Coronary artery (tissue), 2 donors: Measurements from ENCODE around the gene JARID2.

Experiments
- DNase-seq: peaks from one replicate; pipeline ENCODE4 v3.0.0-alpha.2; 2017; ENCODE audit warnings: low spot score
- H3K27ac ChIP-seq, 2 donors: fragments of 200-600 bp; sonication (generic); one replicate each; pipeline ENCODE4 v1.5.1; 2016 to 2019
- H3K4me3 ChIP-seq: fragments of 200-600 bp; sonication (generic); 2 replicates; pipeline ENCODE4 v1.5.1; 2016; ENCODE audit warnings: mild to moderate bottlenecking, moderate library complexity
- CTCF ChIP-seq: fragments of 200-600 bp; sonication (generic); IDR thresholded peaks from one replicate; pipeline ENCODE4 v1.5.1; 2019; ENCODE audit warnings: antibody characterized with exemption

Gene JARID2

DNA sequence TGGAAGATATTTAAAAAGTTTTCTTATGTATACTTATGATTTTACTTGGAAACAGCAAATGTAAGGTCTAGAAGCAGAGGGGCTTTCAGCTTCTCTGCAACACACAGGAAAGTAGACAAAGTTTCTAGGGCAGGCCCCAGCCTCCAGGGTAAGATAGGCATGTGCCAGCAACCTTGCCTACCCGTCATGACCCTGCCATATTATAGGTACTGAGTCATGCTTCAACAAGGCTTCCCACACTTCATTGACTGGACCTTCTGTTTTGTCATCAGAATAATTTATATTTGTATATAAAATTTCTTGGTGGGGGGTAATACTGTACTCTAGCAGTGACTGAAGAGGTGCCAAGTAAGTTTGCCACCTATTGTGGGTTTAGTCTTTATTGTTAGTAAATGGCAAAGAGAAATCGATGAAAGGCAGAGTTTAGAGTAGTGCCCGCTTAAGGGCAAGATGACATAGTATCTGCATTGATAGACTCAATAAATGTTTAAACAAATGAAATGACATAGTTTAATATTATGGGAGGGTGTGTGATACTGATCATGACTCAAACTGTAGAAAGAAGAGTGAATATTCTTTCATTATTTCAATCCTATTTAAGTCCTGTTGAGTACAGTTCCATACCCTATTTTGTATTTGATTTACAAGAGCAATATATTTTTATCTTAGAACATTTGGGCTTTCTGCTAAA, 95.6 kb downstream of the JARID2 start:
- no peak overlapping the region for H3K4me3 ChIP-seq
- H3K27ac ChIP-seq, result no peak overlapping the region
- no peak for DNase-seq
- no peak for TF ChIP-seq CTCF

DNA sequence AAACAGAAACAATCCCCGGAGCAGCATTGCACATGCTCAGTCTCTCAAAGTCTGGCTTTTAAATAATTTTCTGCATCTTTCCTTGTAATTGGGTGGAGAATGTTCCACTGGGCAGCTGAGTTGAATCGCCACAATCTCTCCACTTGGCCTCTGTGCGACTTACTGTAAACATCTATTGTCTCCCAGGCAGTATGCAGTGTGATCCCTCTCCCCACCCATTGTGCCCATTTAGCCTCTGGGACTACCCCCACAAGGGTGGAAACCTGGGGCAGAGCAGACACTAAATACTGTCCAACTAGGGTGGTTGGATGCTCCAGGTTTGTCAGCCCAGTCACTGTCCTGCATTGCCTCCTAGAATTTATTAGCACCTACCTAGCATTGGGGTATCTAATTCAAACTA, 96.2 kb downstream of the JARID2 start:
- no peak for DNase-seq
- no peak overlapping the region for H3K4me3 ChIP-seq
- TF ChIP-seq CTCF, result no peak
- no peak overlapping the region for H3K27ac ChIP-seq

DNA sequence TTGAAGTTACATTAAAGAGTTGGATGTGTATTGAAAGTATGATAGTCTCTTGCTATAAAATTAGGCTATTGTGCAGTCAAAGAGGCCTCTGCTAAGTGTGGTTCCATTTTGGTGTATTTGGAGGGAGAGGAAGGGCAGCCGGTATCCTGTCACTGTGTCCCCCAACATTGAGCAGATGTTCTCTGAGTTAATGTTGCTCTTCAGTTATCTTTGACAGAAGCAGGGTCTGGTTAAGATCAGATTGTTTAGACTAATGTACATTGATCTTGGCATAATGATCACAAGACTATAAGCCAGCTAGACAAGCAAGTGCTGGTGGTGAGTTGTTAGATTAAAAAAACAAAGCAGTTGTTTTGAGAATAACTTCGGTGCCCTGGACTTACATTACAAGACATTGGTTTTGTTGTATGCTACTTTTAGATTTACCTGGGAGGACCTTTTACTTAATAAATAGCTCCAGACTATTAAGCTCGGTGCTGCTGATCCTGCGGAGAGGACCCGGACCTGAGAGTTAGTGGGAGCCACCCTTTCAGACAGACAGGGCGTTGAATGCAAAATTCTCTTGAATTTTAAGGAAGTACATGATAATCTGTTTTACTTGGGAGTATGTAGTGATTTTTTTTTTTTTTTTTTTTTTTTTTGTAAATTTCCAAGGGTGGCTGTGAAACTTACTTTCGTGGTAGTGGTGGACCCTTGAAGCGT, 97.8 kb downstream of the JARID2 start:
- Histone ChIP-seq H3K4me3 (no peak overlapping the region), H3K27ac (no peak overlapping the region)
- DNase-seq, result no peak
- TF ChIP-seq CTCF, result no peak

- H3K4me3 ChIP-seq, result no peak overlapping the region
- no peak for DNase-seq
- no peak for TF ChIP-seq CTCF
- H3K27ac ChIP-seq, result no peak overlapping the region
These were observed 98.3 kb downstream of the JARID2 start for GRCh38 chr6:15344192-15344519.

DNA sequence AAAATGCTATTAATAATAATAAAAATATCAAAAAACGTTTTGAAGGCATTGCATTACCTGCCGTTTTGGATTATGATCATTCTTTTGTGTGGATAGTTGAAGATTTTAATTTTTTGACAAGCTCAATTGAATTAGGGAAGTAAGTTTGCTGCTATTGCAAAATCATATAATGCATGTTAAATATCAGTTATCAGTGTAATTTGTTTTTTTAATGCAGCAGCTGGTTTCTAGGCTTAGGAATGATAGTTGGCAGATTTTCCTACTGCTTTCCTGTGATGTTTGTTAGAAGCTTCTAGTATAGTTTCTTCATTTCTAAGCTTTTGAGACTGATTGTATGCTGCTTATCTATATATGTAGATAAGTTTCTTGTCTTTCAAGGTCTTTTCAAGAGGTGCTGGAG, 99.0 kb downstream of the JARID2 start:
- Histone ChIP-seq H3K4me3 (no peak overlapping the region), H3K27ac (no peak overlapping the region)
- TF ChIP-seq CTCF, result no peak
- no peak for DNase-seq

DNA sequence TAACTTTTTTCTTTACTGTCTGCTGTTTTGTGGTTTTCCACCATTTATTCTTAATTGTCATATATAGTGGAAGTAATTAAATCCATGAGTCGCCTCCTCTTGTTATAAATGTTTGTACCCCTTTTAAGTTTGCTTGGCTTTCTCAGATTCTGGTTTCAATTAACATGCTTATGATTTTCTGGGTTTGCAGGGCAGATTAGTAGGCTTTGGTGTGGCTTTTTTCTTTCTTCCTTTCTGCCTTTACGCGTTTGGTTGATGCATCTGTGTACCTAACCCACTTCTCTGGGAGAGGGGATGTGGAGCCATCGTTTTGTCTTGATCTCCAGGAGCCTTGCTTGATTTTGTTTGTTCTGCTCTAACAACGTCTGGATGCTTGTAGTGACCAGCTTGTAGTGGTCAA, 100.4 kb downstream of the JARID2 start:
- no peak overlapping the region for H3K4me3 ChIP-seq
- no peak for DNase-seq
- no peak for TF ChIP-seq CTCF
- no peak overlapping the region for H3K27ac ChIP-seq

- Histone ChIP-seq H3K4me3 (no peak overlapping the region), H3K27ac (no peak overlapping the region)
- DNase-seq, result no peak
- TF ChIP-seq CTCF, result no peak
These were observed 102.7 kb downstream of the JARID2 start for GRCh38 chr6:15348528-15348927.
